Left ventricle myocardium inferior (tissue), 1 donor: ENCODE data around the gene ATP6V0E1. TPM values are rescaled to one million over a fixed set of nuclear protein-coding genes. Genes with fewer than 3 reads are reported as not detected.

Experiments used
- DNase-seq: peaks from one replicate; pipeline ENCODE4 v3.0.0-alpha.2; 2020
- H3K27ac ChIP-seq: fragments of 200-600 bp; replicated peaks from 2 replicates; pipeline ENCODE4 v1.8.0; 2021
- H3K27me3 ChIP-seq: fragments of 200-600 bp; 2 replicates; pipeline ENCODE4 v1.8.0; 2021; ENCODE audit warnings: low read depth
- H3K36me3 ChIP-seq: fragments of 200-600 bp; 2 replicates; pipeline ENCODE4 v1.8.0; 2021
- H3K4me1 ChIP-seq: fragments of 200-600 bp; 2 replicates; pipeline ENCODE4 v1.8.0; 2021
- H3K4me3 ChIP-seq: fragments of 200-600 bp; 2 replicates; pipeline ENCODE4 v1.8.0; 2021; ENCODE audit warnings: mild to moderate bottlenecking, moderate library complexity
- H3K9me3 ChIP-seq: fragments of 200-600 bp; replicated peaks from 2 replicates; pipeline ENCODE4 v1.8.0; 2021
- CTCF ChIP-seq: fragments of 200-600 bp; IDR thresholded peaks from 2 replicates; pipeline ENCODE4 v1.8.0; 2021; ENCODE audit warnings: antibody characterized with exemption, mild to moderate bottlenecking, borderline replicate concordance
- intact Hi-C: fragments of 100-400 bp; cut with micrococcal nuclease; formaldehyde crosslinking; loops from one replicate; pipeline ENCODE4 v1.11.0; 2022
- total RNA-seq: library from RNA; stranded (reverse); fragmentation: NEBNext Ultra II Directional; extraction: Animal tissue kit (Norgen Biotek cat#: 25700); gene quantifications from one replicate; pipeline ENCODE4 v1.2.1, GENCODE V29; 2021
- donor health status: DM: no; HTN: yes; CAD: no; lungs with severe emphysema.

ATP6V0E1 gene
- total RNA-seq, 1 donor from 2014 or later = 208 TPM

DNA sequence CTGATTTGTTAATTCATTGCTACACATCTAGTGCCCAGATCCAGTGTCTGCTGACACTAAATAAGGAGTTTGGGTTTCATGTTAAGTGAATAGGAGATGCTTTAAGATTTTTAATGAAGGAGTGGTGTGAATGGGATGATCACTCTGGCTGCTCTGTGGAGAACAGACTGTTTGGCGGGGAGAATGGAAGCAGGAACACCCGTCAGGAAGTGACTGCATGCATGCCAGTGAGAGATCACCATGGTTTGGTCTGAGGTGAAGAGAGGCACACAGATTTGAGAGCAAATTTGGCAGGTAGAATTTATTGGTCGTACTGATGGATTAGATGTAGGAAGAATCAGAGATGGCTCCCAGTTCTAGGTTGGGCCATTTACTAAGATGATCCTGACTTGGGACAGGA lies 19.8 kb downstream of the ATP6V0E1 start:
- H3K27ac ChIP-seq = no peak overlapping the region
- DNase-seq = no peak
- peaks cover 1% of the 10 kb centered on the region for H3K36me3 ChIP-seq
- H3K4me1 ChIP-seq = peaks cover 88% of the 10 kb centered on the region
- H3K27me3 ChIP-seq = no peaks in the 10 kb centered on the region
- no peaks in the 10 kb centered on the region for H3K9me3 ChIP-seq
- intact Hi-C loops = no loop called here
- no peak for TF ChIP-seq CTCF
- no peak overlapping the region for H3K4me3 ChIP-seq

DNA sequence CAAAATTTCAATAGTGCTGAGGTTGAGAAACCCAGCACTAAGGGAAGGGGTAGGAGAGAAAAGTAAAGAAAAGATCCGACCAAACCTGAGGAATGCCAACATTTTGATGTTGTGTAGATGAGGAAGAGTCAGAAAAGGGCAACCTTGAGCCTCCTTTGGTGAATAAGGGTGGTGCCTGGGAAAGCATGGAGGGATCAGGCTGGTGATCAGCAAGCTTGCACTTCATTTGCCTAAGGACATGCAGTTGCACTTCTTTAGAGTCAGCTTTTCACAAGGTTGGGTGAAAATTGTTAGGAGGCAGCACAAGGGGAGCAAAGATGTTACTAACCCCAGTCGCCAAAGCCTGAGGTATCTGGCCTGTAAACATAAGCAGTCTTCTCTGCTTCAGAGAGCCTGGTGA lies 20.4 kb downstream of the ATP6V0E1 start:
- DNase-seq = no peak
- Histone ChIP-seq H3K27me3 (no peaks in the 10 kb centered on the region), H3K4me1 (peaks cover 85% of the 10 kb centered on the region), H3K27ac (no peak overlapping the region), H3K9me3 (no peaks in the 10 kb centered on the region), H3K4me3 (no peak overlapping the region), H3K36me3 (no peaks in the 10 kb centered on the region)
- no peak for TF ChIP-seq CTCF
- intact Hi-C loops = no loop called here

- no peaks in the 10 kb centered on the region for H3K27me3 ChIP-seq
- no peak for DNase-seq
- H3K9me3 ChIP-seq = no peaks in the 10 kb centered on the region
- no peak overlapping the region for H3K27ac ChIP-seq
- no peak for TF ChIP-seq CTCF
- H3K4me3 ChIP-seq = no peak overlapping the region
- no peaks in the 10 kb centered on the region for H3K36me3 ChIP-seq
- intact Hi-C loops = no loop called here
- H3K4me1 ChIP-seq = peaks cover 82% of the 10 kb centered on the region
Measured at GRCh38 chr5:173004447-173004846, 20.9 kb downstream of the ATP6V0E1 start.

- H3K27ac ChIP-seq = no peak overlapping the region
- H3K4me1 ChIP-seq = peaks cover 63% of the 10 kb centered on the region
- no peaks in the 10 kb centered on the region for H3K9me3 ChIP-seq
- no peak for TF ChIP-seq CTCF
- no peaks in the 10 kb centered on the region for H3K36me3 ChIP-seq
- H3K4me3 ChIP-seq = no peak overlapping the region
- intact Hi-C loops = no loop called here
- DNase-seq = no peak
- no peaks in the 10 kb centered on the region for H3K27me3 ChIP-seq
Measured at GRCh38 chr5:173010021-173010420, 26.4 kb downstream of the ATP6V0E1 start.

GRCh38 chr5:173010547-173011464 lies 27.2 kb downstream of the ATP6V0E1 start:
- Histone ChIP-seq H3K4me3 (no peak overlapping the region), H3K36me3 (no peaks in the 10 kb centered on the region), H3K27ac (peak overlapping the region; percentile 61), H3K4me1 (peaks cover 67% of the 10 kb centered on the region), H3K27me3 (no peaks in the 10 kb centered on the region), H3K9me3 (no peaks in the 10 kb centered on the region)
- intact Hi-C loops = no loop called here
- TF ChIP-seq CTCF = peak; percentile 74
- DNase-seq = peak; percentile 64
